CD4-positive, CD25-positive, alpha-beta regulatory T cell (primary cell): Measurements from ENCODE around the gene TMEM109. TPM values are rescaled to one million over a fixed set of nuclear protein-coding genes. Genes with fewer than 3 reads are reported as not detected.

Experiments
- ATAC-seq, 2 donors: fragments of 150-1000 bp; cut with Tn5 transposase; one replicate each; pipeline ENCODE4 v1.10.0; 2021; ENCODE audit warnings: low read depth in 2 of 2, moderate number of reproducible peaks in 2 of 2, moderate library complexity in 1 of 2
- DNase-seq, 3 donors: peaks; one replicate each; pipeline versions ENCODE4 v3.0.0 to v3.0.0-alpha.2; 2012 to 2022; ENCODE audit warnings: mixed read lengths in 1 of 3
- H3K27ac ChIP-seq: one replicate; pipeline ENCODE4 v1.7.0; 2013; ENCODE audit warnings: mild to moderate bottlenecking, low read length; ENCODE audit not compliant: insufficient read depth, poor library complexity, severe bottlenecking
- H3K27me3 ChIP-seq: one replicate; pipeline ENCODE4 v1.7.0; 2013; ENCODE audit warnings: low read length; ENCODE audit not compliant: control insufficient read depth, insufficient read depth
- H3K36me3 ChIP-seq: one replicate; pipeline ENCODE4 v1.7.0; 2013; ENCODE audit warnings: mild to moderate bottlenecking, low read length, moderate library complexity; ENCODE audit not compliant: control insufficient read depth, insufficient read depth
- H3K4me1 ChIP-seq: 2 replicates; pipeline ENCODE4 v1.7.0; 2013; ENCODE audit warnings: mild to moderate bottlenecking, low read length; ENCODE audit not compliant: insufficient read depth, control insufficient read depth, poor library complexity, severe bottlenecking
- H3K4me3 ChIP-seq: one replicate; pipeline ENCODE4 v1.7.0; 2013; ENCODE audit warnings: low read depth, mild to moderate bottlenecking, low read length, moderate library complexity
- H3K9me3 ChIP-seq, 2 experiments: 1 replicate in 1 of 2; 2 replicates in 1 of 2; pipeline ENCODE4 v1.7.0; 2013; ENCODE audit warnings: low read length in 2 of 2, mild to moderate bottlenecking in 1 of 2, moderate library complexity in 1 of 2; ENCODE audit not compliant: control insufficient read depth in 2 of 2
- H3K27ac Mint-ChIP-seq, 3 donors: one replicate each; pipeline ENCODE4 v1.8.0; 2020 to 2022; ENCODE audit warnings: mild to moderate bottlenecking in 3 of 3, mixed read lengths in 3 of 3, moderate library complexity in 2 of 3
- H3K27me3 Mint-ChIP-seq: one replicate; pipeline ENCODE4 v1.8.0; 2022; ENCODE audit warnings: mild to moderate bottlenecking, mixed read lengths
- H3K36me3 Mint-ChIP-seq: one replicate; pipeline ENCODE4 v1.8.0; 2020; ENCODE audit warnings: mixed read lengths
- H3K4me1 Mint-ChIP-seq, 4 donors: one replicate each; pipeline ENCODE4 v1.8.0; 2020 to 2022; ENCODE audit warnings: mixed read lengths in 4 of 4, mild to moderate bottlenecking in 1 of 4
- H3K4me3 Mint-ChIP-seq, 4 donors: one replicate each; pipeline ENCODE4 v1.8.0; 2020 to 2022; ENCODE audit warnings: mild to moderate bottlenecking in 4 of 4, mixed read lengths in 4 of 4, moderate library complexity in 3 of 4
- H3K9me3 Mint-ChIP-seq, 7 donors: one replicate each; pipeline ENCODE4 v1.8.0; 2020 to 2022; ENCODE audit warnings: mixed read lengths in 7 of 7, mild to moderate bottlenecking in 3 of 7, moderate library complexity in 2 of 7
- polyA plus RNA-seq, 4 donors: library from polyadenylated mRNA; unstranded; fragments of 300-500 nt; fragmentation: Illumina TruSeq; gene quantifications; one replicate each; pipeline ENCODE4 v1.2.3, GENCODE V29; 2021
- total RNA-seq: library from RNA; stranded (reverse); gene quantifications from one replicate; pipeline ENCODE4 v1.2.3, GENCODE V29; 2022

Gene TMEM109
- total and polyA plus RNA-seq, 5 donors from 2014 or later: 49.9 to 215 (median 192) TPM

GRCh38 chr11:60912851-60913528, 968 bp upstream of the TMEM109 start:
- peaks cover 6% of the 10 kb centered on the region for H3K36me3 Mint-ChIP-seq
- H3K27me3 Mint-ChIP-seq: peaks cover 10% of the 10 kb centered on the region

GRCh38 chr11:60914633-60915247, 782 bp downstream of the TMEM109 start:
- H3K36me3 Mint-ChIP-seq: peaks cover 13% of the 10 kb centered on the region
- DNase-seq (peak; percentile 27 to 59 (median 43)), ATAC-seq (peak; percentile 15 to 21)
- Histone ChIP-seq H3K27ac (peak overlapping the region; percentile 98), H3K27me3 (peaks cover 5% of the 10 kb centered on the region), H3K4me3 (peak overlapping the region; percentile 84), H3K4me1 (peaks cover 39% of the 10 kb centered on the region), H3K9me3 (no peaks in the 10 kb centered on the region), H3K36me3 (peaks cover 9% of the 10 kb centered on the region)
- peak overlapping the region; percentile 93 to 96 (median 94) for H3K27ac Mint-ChIP-seq
- no peaks in the 10 kb centered on the region for H3K27me3 Mint-ChIP-seq
- peaks cover 17 to 60% (median 37%) of the 10 kb centered on the region in 4 donors for H3K4me1 Mint-ChIP-seq
- peak overlapping the region; percentile 89 to 99 (median 98) for H3K4me3 Mint-ChIP-seq
- H3K9me3 Mint-ChIP-seq: no peaks in the 10 kb centered on the region

More at GRCh38 chr11:60912851-60913528, 968 bp upstream of the TMEM109 start:
- DNase-seq: no peak
- no peak for ATAC-seq
- Mint-ChIP-seq H3K9me3 (no peaks in the 10 kb centered on the region), H3K27ac (peak overlapping the region; percentile 74 to 99 (median 97)), H3K4me1 (peaks cover 17 to 64% (median 32%) of the 10 kb centered on the region in 4 donors), H3K4me3 (peak overlapping the region; percentile 82 to 100 (median 98))
- H3K27me3 ChIP-seq: peaks cover 13% of the 10 kb centered on the region
- H3K9me3 ChIP-seq: no peaks in the 10 kb centered on the region
- H3K4me3 ChIP-seq: peak overlapping the region; percentile 97
- peaks cover 39% of the 10 kb centered on the region for H3K4me1 ChIP-seq
- H3K27ac ChIP-seq: peak overlapping the region; percentile 98
- peaks cover under 1% of the 10 kb centered on the region for H3K36me3 ChIP-seq

- Mint-ChIP-seq H3K27ac (peak overlapping the region; percentile 93 to 96 (median 94)), H3K4me3 (peak overlapping the region; percentile 89 to 99 (median 98)), H3K27me3 (no peaks in the 10 kb centered on the region), H3K9me3 (no peaks in the 10 kb centered on the region), H3K36me3 (peaks cover 19% of the 10 kb centered on the region), H3K4me1 (peaks cover 17 to 60% (median 39%) of the 10 kb centered on the region in 4 donors)
- peaks cover 3% of the 10 kb centered on the region for H3K27me3 ChIP-seq
- peak overlapping the region; percentile 98 for H3K27ac ChIP-seq
- peaks cover 39% of the 10 kb centered on the region for H3K4me1 ChIP-seq
- DNase-seq: peak; percentile 50 to 92 (median 65)
- H3K9me3 ChIP-seq: no peaks in the 10 kb centered on the region
- H3K36me3 ChIP-seq: peaks cover 15% of the 10 kb centered on the region
- peak; percentile 52 to 53 for ATAC-seq
- H3K4me3 ChIP-seq: peak overlapping the region; percentile 84
Measured at GRCh38 chr11:60915248-60915914, 1.4 kb downstream of the TMEM109 start.

- Histone ChIP-seq H3K27me3 (no peaks in the 10 kb centered on the region), H3K9me3 (no peaks in the 10 kb centered on the region), H3K4me3 (no peak overlapping the region), H3K27ac (no peak overlapping the region), H3K4me1 (peaks cover 39% of the 10 kb centered on the region), H3K36me3 (peaks cover 29% of the 10 kb centered on the region)
- DNase-seq (no peak), ATAC-seq (no peak)
- Mint-ChIP-seq H3K9me3 (no peaks in the 10 kb centered on the region), H3K27ac (no peak overlapping the region), H3K4me3 (peak overlapping the region; percentile 41 to 89 (median 73)), H3K36me3 (peaks cover 30% of the 10 kb centered on the region), H3K4me1 (peaks cover 17 to 56% (median 36%) of the 10 kb centered on the region in 4 donors), H3K27me3 (no peaks in the 10 kb centered on the region)
Measured at GRCh38 chr11:60916669-60917206, 2.8 kb downstream of the TMEM109 start.

GRCh38 chr11:60917267-60917666, 3.3 kb downstream of the TMEM109 start:
- Histone ChIP-seq H3K4me1 (peaks cover 39% of the 10 kb centered on the region), H3K4me3 (no peak overlapping the region), H3K27ac (no peak overlapping the region), H3K9me3 (no peaks in the 10 kb centered on the region), H3K36me3 (peaks cover 34% of the 10 kb centered on the region), H3K27me3 (no peaks in the 10 kb centered on the region)
- no peaks in the 10 kb centered on the region for H3K9me3 Mint-ChIP-seq
- peaks cover 12 to 51% (median 31%) of the 10 kb centered on the region in 4 donors for H3K4me1 Mint-ChIP-seq
- peak overlapping the region; percentile 41 to 77 (median 56) for H3K4me3 Mint-ChIP-seq
- H3K27me3 Mint-ChIP-seq: no peaks in the 10 kb centered on the region
- peaks cover 33% of the 10 kb centered on the region for H3K36me3 Mint-ChIP-seq
- no peak for DNase-seq
- no peak for ATAC-seq
- no peak overlapping the region for H3K27ac Mint-ChIP-seq

GRCh38 chr11:60918251-60918938, 4.4 kb downstream of the TMEM109 start:
- Mint-ChIP-seq H3K27ac (no peak overlapping the region), H3K4me1 (peaks cover 11 to 52% (median 27%) of the 10 kb centered on the region in 4 donors)

GRCh38 chr11:60918939-60919265, 4.9 kb downstream of the TMEM109 start:
- Histone ChIP-seq H3K27ac (no peak overlapping the region), H3K27me3 (no peaks in the 10 kb centered on the region), H3K36me3 (peaks cover 48% of the 10 kb centered on the region), H3K4me1 (peaks cover 29% of the 10 kb centered on the region), H3K4me3 (no peak overlapping the region), H3K9me3 (no peaks in the 10 kb centered on the region)
- peaks cover 6 to 49% (median 24%) of the 10 kb centered on the region in 4 donors for H3K4me1 Mint-ChIP-seq
- H3K36me3 Mint-ChIP-seq: peaks cover 41% of the 10 kb centered on the region
- no peaks in the 10 kb centered on the region for H3K9me3 Mint-ChIP-seq
- DNase-seq (no peak), ATAC-seq (no peak)
- H3K27ac Mint-ChIP-seq: no peak overlapping the region
- H3K27me3 Mint-ChIP-seq: peaks cover 6% of the 10 kb centered on the region
- no peak overlapping the region for H3K4me3 Mint-ChIP-seq

More at GRCh38 chr11:60918251-60918938, 4.4 kb downstream of the TMEM109 start:
- Mint-ChIP-seq H3K27me3 (peaks cover 4% of the 10 kb centered on the region), H3K4me3 (no peak overlapping the region), H3K9me3 (no peaks in the 10 kb centered on the region), H3K36me3 (peaks cover 40% of the 10 kb centered on the region)
- H3K4me1 ChIP-seq: peaks cover 28% of the 10 kb centered on the region
- H3K27me3 ChIP-seq: no peaks in the 10 kb centered on the region
- H3K9me3 ChIP-seq: no peaks in the 10 kb centered on the region
- no peak overlapping the region for H3K4me3 ChIP-seq
- DNase-seq (no peak), ATAC-seq (no peak)
- no peak overlapping the region for H3K27ac ChIP-seq
- H3K36me3 ChIP-seq: peaks cover 45% of the 10 kb centered on the region
